GM21447 (cell line): ENCODE data around the gene ZFP90.
"Not testable (repeated sequence)": the region's sequence is repeated elsewhere in the genome, so short reads cannot be mapped to it uniquely, and the experiment has no call there.

ENCODE experiments used
- ATAC-seq: cut with Tn5 transposase; IDR thresholded peaks from one replicate; pipeline ENCODE4 v1.9.1; 2021; ENCODE audit not compliant: unreplicated experiment

ZFP90 gene

GRCh38 chr16:68517606-68518166 lies 21.4 kb upstream of the ZFP90 start:
- no peak for ATAC-seq

GRCh38 chr16:68519225-68519745 lies 19.8 kb upstream of the ZFP90 start:
- ATAC-seq, result no peak

GRCh38 chr16:68520649-68521086 lies 18.4 kb upstream of the ZFP90 start:
- peak; percentile 73 for ATAC-seq

GRCh38 chr16:68524069-68524820 lies 14.8 kb upstream of the ZFP90 start:
- no peak for ATAC-seq

- ATAC-seq, result no peak
Measured at GRCh38 chr16:68526143-68526781, 12.8 kb upstream of the ZFP90 start.

- no peak for ATAC-seq
Measured at GRCh38 chr16:68526782-68527145, 12.3 kb upstream of the ZFP90 start.

- no peak for ATAC-seq
Measured at GRCh38 chr16:68528233-68528632, 10.9 kb upstream of the ZFP90 start.

GRCh38 chr16:68528686-68529379 lies 10.3 kb upstream of the ZFP90 start:
- ATAC-seq, result no peak

- no peak for ATAC-seq
Measured at GRCh38 chr16:68529608-68529930, 9.5 kb upstream of the ZFP90 start.

GRCh38 chr16:68529931-68530701 lies 9.0 kb upstream of the ZFP90 start:
- ATAC-seq, result peak; percentile 87

- no peak for ATAC-seq
Measured at GRCh38 chr16:68533937-68534336, 5.2 kb upstream of the ZFP90 start.

GRCh38 chr16:68535331-68535730 lies 3.8 kb upstream of the ZFP90 start:
- ATAC-seq, result no peak

- peak; percentile 35 for ATAC-seq
Measured at GRCh38 chr16:68539711-68540239, 684 bp downstream of the ZFP90 start.

GRCh38 chr16:68548947-68549346 lies 9.9 kb downstream of the ZFP90 start:
- no peak for ATAC-seq

- ATAC-seq, result no peak
Measured at GRCh38 chr16:68553186-68553585, 14.1 kb downstream of the ZFP90 start.

GRCh38 chr16:68560341-68560740 lies 21.2 kb downstream of the ZFP90 start:
- not testable (repeated sequence) for ATAC-seq

- no peak for ATAC-seq
Measured at GRCh38 chr16:68563631-68564381, 24.7 kb downstream of the ZFP90 start.

- no peak for ATAC-seq
Measured at GRCh38 chr16:68564382-68564985, 25.4 kb downstream of the ZFP90 start.

GRCh38 chr16:68574479-68574878 lies 35.4 kb downstream of the ZFP90 start:
- no peak for ATAC-seq
